ENCODE measurements around the gene NF1. TPM values are rescaled to one million over a fixed set of nuclear protein-coding genes. Genes with fewer than 3 reads are reported as not detected.
"Not testable (repeated sequence)": the region's sequence is repeated elsewhere in the genome, so short reads cannot be mapped to it uniquely, and the experiment has no call there.

Gene NF1
- polyA plus RNA-seq, 4 donors: 32.1 to 45.4 (median 39.9) TPM

DNA sequence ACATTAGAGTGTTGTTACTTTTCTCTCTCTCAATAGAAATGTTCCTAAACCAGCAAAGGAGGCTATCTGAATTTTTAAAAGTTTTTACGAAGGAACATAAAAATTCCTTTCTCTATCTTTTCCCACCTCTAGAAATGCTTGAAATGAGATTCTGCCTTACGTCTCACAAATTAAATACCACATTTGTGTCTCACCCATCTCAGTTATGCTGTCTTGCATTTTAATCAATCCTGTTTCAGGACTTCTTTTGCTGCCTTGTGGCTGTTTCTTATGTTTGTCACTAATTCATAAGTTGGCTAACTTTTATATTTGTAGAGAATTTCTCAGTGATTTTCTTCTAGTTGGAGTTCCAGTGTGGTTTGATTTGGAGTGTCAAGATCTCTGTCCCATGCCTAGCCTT is 198.8 kb downstream of the NF1 start:
- no peak for DNase-seq (ENCODE audit: low read depth in 4 of 4, low spot score in 2 of 4)

DNA sequence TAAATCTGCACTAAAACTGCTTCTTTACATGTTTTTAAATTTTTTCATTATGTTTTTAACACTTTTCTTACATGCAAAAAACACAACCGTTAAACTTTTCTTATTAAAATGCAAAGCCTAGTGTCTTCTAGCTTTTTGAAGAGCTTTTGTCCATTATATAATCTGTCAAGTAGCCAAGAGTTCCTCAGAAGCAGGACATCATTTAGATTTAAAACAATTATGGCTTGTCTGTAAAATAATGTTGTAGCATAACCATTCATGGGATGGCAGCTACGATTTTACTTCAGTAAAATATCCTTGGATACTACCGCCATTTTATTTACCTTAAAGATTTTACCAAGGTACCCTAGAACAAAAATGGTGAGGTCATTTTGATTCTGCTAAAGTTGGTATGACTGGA is 199.5 kb downstream of the NF1 start:
- DNase-seq (ENCODE audit: low read depth in 4 of 4, low spot score in 2 of 4): no peak

DNA sequence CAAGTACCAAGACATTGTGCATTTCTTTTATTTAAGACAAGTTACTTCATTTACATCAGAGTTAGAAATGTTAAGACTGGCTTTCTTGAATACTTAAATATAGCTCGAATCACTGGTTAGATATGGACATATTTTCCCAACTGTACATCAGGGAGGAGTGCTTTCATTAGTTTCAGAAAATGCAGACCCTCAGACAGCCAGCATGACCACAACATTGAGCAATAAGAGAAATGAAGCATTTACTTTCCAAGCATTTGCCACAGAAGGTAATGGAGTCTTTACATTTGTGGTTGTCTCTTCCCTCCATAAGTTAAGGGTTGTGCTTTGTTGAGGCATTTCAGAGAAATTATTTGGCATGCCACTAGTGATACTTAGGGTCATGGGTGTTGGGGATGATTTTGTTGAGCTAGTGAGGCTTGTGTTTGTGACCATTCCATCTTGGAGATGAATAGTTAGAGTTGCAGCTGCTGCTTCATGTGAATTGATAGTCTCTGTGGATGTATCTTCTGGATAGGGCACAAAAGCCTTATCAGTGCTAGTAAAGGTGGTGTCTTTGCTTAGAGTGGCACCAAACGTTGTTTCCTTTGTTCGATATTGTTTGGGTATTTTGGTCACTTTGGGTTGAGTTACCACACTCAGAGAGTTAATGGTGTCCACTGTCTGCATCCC is 200.2 kb downstream of the NF1 start:
- DNase-seq (ENCODE audit: low read depth in 4 of 4, low spot score in 2 of 4): no peak

DNA sequence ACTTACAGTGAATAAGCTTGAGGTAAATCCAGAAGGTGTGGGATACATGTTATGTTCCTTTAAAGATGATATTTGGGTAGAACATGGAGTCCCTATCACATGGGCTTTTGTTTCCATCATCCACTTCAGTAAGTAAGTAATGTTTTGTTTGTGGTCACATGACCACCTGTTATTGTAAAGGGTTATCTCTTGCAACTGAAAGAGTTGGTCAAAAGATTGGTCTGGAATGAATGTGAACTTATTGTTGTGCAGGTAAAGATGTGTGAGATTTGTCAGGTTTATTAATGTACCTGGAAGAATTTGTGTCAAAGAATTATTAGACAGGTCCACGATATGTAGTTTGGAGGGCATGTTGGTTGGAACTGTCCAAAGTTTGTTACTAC is 200.7 kb downstream of the NF1 start:
- DNase-seq (ENCODE audit: low read depth in 4 of 4, low spot score in 2 of 4): no peak

DNA sequence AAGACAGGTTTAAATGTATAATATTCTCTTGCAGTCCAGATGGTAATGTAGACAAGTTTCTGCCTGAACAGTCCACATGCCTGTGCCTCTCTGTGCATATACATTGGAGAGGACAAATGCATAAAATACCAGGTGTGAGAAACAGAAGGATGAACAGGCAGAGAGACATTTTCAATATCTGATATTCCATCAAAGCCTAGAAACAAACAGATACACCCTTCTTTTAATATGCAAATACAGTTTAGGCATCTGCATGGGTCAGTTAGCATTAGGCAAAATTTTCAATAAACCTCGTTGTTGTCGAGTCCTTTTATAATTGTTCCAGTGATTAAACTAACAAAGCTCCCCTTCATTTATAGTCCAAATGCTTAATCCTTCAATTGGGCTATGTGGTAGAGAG is 201.4 kb downstream of the NF1 start:
- DNase-seq (ENCODE audit: low read depth in 4 of 4, low spot score in 2 of 4): no peak

DNA sequence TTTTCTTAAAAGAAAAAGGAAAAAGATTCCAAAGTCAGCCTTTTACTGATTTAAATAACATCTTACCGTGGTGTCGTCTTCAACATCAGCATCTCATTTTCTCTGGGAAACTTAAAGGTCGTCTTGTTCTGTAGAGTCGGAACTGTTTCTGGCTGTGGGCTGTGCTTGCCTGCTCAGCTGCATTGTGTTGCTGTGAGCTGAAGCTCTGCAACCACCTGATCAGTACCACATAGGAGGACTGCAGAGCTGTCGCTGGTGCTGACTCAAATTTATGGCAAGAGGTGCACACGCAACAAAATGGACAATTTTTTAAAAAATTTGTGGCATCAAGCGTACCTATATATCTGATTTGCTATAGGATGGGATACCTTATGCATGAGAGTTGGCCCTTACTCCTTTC is 202.3 kb downstream of the NF1 start, which contains the start of gene OMG:
Gene OMG (minus strand): TSS at position 150 of the 400 bp plus-strand sequence. CDS start 908 bp downstream, outside the sequence.
- no peak for DNase-seq (ENCODE audit: low read depth in 4 of 4, low spot score in 2 of 4)

DNA sequence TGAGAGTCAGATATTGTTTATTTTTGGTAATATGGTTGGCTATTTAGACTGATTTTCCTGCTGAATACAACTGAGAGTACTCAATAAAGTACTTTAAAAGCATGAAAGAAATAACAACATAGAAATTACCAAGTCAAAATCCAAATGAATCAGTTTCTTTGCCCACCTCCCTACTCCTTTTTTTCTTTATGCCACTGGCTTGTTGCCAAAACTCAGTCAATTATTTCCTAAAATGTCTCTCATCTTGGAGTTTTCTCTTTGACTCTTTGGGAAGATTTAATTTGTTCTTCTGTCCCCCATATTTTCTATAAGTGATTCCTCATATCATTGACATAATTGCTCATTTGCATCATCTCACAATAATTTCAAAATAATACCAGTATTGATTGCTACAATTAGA is 204.8 kb downstream of the NF1 start:
- DNase-seq (ENCODE audit: low read depth in 4 of 4, low spot score in 2 of 4): no peak

DNA sequence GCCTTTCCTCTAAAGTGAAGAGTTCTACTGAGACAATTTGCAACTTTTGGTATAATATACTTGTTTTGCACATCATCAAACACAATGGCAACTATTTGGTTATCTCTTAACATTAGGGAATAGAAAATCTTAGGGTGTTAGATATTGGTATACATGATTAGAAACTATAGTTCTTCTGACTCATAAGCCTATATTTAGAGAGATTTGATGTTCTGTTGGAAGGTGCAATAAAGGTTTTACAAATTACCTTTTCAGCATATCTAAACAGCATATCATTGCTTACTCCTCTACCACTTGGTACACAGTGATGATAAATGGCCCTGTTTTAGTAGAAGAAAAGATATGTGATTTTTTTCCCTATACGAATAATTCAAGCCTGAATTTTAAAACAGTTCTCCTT is 212.9 kb downstream of the NF1 start:
- no peak for DNase-seq (ENCODE audit: low read depth in 4 of 4, low spot score in 2 of 4)

DNA sequence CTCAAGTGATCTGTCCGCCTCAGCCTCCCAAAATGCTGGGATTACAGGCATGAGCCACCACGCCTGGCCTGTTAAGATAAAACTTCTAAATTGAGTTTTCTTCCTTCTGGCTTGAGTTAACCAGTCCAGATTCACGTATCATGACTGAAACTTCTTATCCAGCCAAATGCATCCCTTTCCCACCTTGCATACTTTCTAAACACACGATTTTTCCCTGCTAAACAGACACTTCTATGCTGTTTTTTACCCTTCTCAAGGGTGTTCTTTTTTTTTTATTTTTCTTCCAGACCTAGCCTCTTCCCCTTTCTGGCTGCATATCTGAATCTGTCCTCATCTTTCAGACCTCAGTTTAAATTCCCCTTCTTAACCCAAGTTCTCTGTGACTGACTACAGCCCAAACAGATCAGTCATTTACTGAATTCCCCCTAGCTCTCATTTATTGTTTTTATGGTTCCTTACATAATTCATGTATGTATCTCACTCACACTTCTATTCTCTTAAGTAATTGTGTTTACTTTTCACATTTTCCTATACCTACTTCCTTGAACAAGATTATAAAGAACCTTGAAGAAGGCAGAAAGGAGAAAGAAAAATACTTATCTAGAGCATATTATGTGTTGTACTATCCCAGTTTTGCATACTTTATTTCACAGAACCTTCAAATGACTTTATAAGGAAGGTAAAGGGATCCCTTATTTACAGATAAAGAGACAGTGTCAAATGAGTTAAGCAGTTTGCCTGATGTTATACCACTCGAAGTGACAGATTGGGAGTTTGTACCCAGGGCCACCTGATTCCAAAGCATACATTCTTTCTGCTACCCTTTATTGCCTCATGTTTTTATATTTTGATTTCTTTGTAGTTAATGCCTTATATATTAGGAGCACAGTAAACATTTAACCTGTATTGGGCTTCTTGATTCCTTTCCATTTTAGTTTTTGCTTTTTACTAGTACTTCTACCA is 213.9 kb downstream of the NF1 start:
- no peak for DNase-seq (ENCODE audit: low read depth in 4 of 4, low spot score in 2 of 4)

DNA sequence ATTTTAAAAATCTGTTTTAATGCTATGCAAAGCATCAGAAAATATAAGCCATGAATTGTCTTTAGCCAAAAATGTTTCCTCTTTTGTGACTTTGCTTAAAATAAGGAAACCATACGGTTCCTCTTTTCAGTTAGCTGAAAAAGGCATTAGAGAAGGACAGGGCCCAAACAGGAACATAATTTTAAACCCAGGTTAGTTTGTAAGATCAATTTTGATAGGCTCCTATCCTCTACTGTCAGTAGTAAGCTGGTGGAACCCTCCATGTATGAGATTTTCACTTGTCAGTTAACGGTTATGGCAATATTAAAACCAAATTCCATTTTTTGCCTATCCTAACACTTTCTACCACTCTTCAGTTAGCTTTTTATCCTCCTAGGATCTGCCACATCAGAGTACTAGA is 214.8 kb downstream of the NF1 start:
- DNase-seq (ENCODE audit: low read depth in 4 of 4, low spot score in 2 of 4): no peak

DNA sequence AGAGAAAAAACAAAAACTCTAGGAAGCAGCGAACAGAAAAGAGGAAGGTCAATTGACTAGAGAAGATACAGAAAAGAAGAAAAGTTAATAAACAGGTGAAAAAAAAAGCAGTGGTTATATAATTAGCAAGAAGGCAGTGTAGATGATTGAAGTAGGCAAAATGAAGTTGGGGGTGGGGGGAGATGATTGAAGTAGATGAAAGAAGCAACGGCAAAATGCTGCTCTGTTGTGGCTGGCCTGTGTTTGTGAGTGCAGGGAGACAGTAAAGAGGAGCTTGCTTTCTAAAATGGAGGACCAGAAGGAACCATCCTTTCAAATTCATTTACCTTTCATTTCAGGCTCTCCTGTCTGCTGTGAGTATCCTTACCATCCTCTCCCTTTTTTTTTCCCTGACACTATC is 215.5 kb downstream of the NF1 start:
- DNase-seq (ENCODE audit: low read depth in 4 of 4, low spot score in 2 of 4): no peak

DNA sequence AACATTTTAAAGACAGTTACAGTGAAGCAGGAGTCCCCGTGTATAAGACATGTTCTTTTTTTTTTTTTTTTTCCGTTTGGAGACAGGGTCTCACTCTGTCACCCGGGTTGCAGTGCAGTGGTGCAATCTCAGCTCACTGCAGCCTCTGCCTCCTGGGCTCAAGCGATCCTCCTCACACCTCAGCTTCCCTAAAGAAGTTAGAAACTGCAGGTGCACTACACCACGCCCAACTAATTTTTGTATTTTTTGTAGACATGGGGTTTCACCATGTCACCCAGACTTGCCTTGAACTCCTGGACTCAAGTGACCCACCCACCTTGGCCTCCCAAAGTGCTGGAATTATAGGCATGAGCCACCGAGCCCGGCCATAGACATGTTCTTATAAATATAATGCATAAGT is 216.1 kb downstream of the NF1 start:
- DNase-seq (ENCODE audit: low read depth in 4 of 4, low spot score in 2 of 4): no peak

DNA sequence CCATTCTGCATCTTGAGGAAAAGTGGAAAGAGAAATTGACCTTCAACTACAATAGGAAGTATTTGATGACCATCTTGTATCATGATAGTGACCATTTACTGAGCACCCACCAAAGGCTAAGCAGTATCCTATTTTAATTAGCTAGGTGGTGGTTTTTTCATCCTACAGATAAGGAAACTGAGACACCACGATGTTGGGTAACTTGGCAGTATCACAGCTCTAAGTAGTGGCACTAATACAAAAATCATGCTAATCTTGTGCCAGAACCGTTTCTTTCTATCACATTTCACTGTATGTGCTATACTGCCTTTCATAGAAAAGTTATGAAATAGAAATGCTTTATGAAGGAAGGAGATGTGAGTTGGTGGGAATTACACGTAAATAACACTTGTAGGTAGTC is 216.7 kb downstream of the NF1 start:
- DNase-seq (ENCODE audit: low read depth in 4 of 4, low spot score in 2 of 4): no peak

DNA sequence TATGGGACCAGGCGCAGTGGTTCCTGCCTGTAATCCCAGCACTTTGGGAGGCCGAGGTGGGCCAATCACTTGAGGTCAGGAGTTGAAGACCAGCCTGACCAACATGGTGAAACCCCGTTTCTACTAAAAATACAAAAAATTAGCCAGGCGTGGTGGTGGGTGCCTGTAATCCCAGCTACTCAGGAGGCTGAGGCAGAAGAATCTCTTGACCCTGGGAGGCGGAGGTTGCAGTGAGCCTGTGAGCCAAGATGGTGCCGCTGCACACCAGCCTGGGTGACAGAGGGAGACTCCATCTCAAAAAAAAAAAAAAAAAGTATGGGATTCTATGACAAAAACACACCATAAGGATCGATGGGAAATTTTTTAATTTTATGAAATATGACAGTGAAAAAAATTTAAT is 217.4 kb downstream of the NF1 start:
- not testable (repeated sequence) for DNase-seq (ENCODE audit: low read depth in 4 of 4, low spot score in 2 of 4)

DNA sequence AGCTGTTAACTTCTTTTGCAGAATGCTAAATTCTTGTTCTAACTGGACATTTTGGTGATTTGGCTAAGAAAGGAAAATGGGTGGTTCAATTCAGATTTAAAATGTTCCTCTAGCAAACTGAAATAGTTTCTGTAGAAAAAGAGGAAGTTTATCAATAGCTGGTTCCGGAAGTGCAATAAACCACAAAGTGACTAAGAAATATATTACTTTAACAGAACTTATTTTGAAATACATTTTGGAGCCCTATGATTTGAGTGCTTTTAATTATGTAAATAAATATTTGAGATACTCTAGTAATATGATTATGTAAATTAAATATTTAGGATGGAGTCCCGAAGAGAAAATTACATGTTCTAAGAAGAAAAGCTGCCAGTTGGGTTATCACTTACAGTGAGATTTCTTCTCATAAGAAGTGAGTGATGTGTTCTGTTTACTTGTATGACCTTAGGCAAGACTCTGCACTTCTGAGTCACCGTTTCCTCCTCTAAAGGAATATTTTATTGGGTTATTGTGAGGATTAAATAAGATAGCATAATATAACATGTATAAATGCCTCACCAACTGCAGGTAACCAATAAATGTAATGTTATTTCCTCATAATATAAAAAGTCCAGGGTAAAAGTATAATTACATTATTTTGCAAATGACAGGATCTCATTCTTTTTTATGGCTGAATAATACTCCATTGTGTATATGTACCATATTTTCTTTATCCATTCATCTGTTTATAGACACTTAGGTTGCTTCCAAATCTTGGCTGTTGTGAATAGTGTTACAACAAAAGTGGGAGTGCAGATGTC is 219.4 kb downstream of the NF1 start, which contains the start of gene EVI2B:
Gene EVI2B (minus strand): TSS at position 73 of the 800 bp plus-strand sequence. CDS start 8,445 bp downstream, outside the sequence.
- no peak for DNase-seq (ENCODE audit: low read depth in 4 of 4, low spot score in 2 of 4)

DNA sequence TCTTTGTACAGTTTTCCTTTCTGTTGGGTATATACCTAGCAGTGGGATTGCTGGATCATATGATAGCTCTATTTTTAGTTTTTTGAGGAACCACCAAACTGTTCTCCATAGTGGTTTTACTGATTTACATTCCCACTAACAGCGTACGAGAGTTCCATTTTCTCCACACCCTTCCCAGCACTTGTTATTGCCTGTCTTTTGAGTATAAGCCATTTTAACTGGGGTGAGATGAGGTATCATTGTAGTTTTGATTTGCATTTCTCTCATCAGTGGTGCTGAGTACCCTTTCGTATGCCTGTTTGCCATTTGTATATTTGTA is 220.0 kb downstream of the NF1 start:
- DNase-seq (ENCODE audit: low read depth in 4 of 4, low spot score in 2 of 4): no peak

DNA sequence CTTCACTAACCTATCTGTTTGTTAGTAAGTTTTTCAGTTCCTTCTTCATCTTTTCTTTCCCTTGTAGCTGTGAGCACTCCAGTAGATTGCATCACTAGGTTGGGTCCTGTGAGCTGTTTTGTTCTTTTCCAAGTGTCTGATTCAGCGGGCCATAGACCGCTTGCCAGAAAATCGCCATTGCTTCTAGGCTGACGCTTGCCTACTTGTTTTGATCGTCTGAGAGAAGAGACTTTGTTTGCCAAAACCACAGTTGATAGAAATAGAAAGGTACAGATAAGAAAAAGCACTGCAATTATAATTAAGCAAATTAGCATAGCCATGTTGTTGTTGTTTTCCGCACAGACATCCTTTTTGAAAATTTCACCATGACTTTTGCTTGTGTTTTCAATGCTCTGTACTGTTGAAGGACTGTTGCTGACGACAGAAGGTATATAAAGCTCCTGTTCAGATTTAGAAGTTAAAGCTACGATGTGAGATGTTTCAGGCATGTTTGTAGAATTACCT is 223.6 kb downstream of the NF1 start:
- DNase-seq (ENCODE audit: low read depth in 4 of 4, low spot score in 2 of 4): no peak

DNA sequence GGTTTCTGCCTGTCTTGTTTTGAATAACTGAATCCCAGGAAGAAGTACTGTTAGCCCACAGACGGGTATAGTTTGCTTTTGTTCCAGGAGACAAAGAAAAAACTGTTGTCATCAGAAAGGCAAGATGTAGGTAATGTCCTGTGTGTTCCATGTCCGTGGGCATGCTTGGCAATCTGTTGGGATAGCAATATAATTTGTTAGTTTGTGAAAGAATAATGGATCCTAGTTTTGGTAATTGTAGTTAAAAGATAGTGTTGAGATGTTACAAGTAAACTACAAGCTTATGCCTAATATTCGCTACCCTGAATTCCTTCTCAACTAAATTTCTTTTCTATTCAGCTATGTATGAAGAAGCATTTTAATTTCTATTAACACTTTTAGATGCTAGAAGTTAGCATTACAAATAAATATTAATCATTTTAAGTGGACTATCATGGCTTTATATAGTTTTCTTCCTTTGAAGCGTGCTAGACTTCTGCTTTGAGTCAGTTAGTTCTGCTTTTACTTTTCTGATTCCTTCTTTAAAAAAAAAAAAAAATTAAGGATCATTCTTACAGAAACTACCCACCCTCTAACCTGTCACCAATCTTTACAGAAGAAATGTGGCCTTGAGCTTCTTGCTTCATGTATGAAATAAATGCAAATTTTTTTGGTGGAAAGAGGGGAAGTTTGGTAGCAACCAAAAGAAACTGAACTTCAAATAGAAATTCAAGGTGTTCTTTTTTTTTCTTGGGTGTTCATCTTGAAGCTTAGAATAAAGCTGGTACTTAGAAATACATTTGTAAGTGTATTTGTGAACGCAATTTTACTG is 224.3 kb downstream of the NF1 start:
- DNase-seq (ENCODE audit: low read depth in 4 of 4, low spot score in 2 of 4): no peak

DNA sequence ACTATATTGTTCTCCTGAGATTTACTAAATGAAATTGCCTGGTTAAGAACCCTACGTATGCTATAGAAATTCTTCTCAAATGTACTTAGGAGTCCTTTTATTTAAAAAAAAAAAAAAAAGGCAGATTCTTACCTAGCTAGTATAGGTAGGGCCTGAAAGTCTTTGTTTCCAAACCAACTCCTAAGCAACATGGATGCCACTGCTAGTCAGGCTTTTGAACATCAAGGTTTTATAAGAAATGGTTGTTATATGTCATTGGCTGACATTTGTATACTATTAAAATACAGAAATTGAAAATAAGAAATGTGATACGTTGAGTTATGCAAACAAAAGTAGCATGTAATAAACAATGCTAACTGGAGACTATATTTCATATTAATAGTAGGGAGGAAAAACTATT is 225.5 kb downstream of the NF1 start:
- no peak for DNase-seq (ENCODE audit: low read depth in 4 of 4, low spot score in 2 of 4)

DNA sequence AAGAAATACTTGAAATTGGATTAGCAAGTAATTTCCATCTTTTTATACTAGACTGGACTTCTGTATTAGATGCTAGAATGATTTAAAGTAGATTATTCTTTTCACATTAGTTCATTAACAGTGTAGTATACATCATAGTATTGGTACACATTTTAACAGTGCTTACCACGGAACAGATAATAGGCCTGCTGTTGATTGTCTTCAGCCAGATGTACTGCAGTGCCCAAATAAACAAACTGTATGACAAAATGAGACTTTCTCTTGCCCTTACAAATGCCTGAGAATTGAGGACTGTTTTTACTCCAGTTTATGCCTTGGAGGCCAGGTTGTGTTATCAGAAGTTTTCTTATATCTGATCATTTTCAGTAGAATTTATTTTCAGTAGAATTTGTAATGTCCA is 226.0 kb downstream of the NF1 start:
- DNase-seq (ENCODE audit: low read depth in 4 of 4, low spot score in 2 of 4): no peak

Data from left renal cortex interstitium (tissue), 4 donors.